Panc1 (cell line): ENCODE measurements around the gene DLGAP4.

Experiments used
- POLR2AphosphoS5 ChIP-seq: IDR thresholded peaks from 2 replicates; pipeline ENCODE4 v1.6.1; 2012; ENCODE audit warnings: mild to moderate bottlenecking, low read depth, low read length, moderate library complexity
- REST ChIP-seq, 2 experiments: IDR thresholded peaks; 2 replicates each; pipeline ENCODE4 v1.6.1; 2011 to 2012; ENCODE audit warnings: low read depth in 2 of 2, control low read depth in 1 of 2, low read length in 1 of 2, mild to moderate bottlenecking in 1 of 2, moderate library complexity in 1 of 2; ENCODE audit not compliant: insufficient read depth in 1 of 2
- SIN3A ChIP-seq: IDR thresholded peaks from 2 replicates; pipeline ENCODE4 v1.6.1; 2012; ENCODE audit warnings: low read depth, mild to moderate bottlenecking, low read length, moderate library complexity, borderline replicate concordance; ENCODE audit not compliant: insufficient read depth
- TCF7L2 ChIP-seq: IDR thresholded peaks from 2 replicates; pipeline ENCODE4 v1.6.1; 2011; ENCODE audit warnings: mild to moderate bottlenecking, low read depth, low read length, inconsistent platforms
- TF ChIP-seq, protein P1 (sequence below): fragments of 450-650 bp; IDR thresholded peaks from 2 replicates; pipeline ENCODE4 v1.5.1; 2017; ENCODE audit warnings: mild to moderate bottlenecking

GRCh38 chr20:36473164-36473563 is 167.0 kb downstream of the DLGAP4 start:
- TF ChIP-seq, protein P1, sequence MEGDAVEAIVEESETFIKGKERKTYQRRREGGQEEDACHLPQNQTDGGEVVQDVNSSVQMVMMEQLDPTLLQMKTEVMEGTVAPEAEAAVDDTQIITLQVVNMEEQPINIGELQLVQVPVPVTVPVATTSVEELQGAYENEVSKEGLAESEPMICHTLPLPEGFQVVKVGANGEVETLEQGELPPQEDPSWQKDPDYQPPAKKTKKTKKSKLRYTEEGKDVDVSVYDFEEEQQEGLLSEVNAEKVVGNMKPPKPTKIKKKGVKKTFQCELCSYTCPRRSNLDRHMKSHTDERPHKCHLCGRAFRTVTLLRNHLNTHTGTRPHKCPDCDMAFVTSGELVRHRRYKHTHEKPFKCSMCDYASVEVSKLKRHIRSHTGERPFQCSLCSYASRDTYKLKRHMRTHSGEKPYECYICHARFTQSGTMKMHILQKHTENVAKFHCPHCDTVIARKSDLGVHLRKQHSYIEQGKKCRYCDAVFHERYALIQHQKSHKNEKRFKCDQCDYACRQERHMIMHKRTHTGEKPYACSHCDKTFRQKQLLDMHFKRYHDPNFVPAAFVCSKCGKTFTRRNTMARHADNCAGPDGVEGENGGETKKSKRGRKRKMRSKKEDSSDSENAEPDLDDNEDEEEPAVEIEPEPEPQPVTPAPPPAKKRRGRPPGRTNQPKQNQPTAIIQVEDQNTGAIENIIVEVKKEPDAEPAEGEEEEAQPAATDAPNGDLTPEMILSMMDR: no peak
- no peak for TF ChIP-seq REST (IDR thresholded peaks at IDR 0.05; ENCODE audit: insufficient read depth in 1 of 2, low read depth in 2 of 2, low read length in 1 of 2)
- TF ChIP-seq POLR2AphosphoS5: no peak
- TF ChIP-seq TCF7L2: no peak
- TF ChIP-seq SIN3A: no peak
